ENCODE measurements around the gene UGT1A7.

UGT1A7 gene

GRCh38 chr2:233689501-233689900 is 7.8 kb downstream of the UGT1A7 start:
- Histone ChIP-seq H3K4me1 (ENCODE audit: insufficient read depth, low read length, poor library complexity, severe bottlenecking) (no peaks in the 10 kb centered on the region), H2AFZ (ENCODE audit: low read length) (no peak overlapping the region), H3K4me2 (ENCODE audit: low read depth, low read length, poor library complexity, severe bottlenecking) (no peak overlapping the region), H3K9me2 (replicated peaks; ENCODE audit: low read depth, low read length) (no peaks in the 10 kb centered on the region), H3K36me3 (ENCODE audit: insufficient read depth, low read length) (no peaks in the 10 kb centered on the region), H3K4me3 (ENCODE audit: low read length, poor library complexity, severe bottlenecking) (no peak overlapping the region), H3K9me3 (ENCODE audit: insufficient read depth, low read depth, low read length) (no peaks in the 10 kb centered on the region), H4K20me1 (ENCODE audit: insufficient read depth, low read length, poor library complexity, severe bottlenecking) (no peaks in the 10 kb centered on the region), H3K27me3 (ENCODE audit: insufficient read depth, low read length, poor library complexity, severe bottlenecking) (no peaks in the 10 kb centered on the region), H3K9ac (ENCODE audit: low read depth, low read length, poor library complexity, severe bottlenecking) (no peak overlapping the region), H3F3A (ENCODE audit: low read depth) (no peaks in the 10 kb centered on the region), H3K79me2 (ENCODE audit: insufficient read depth, low read length) (no peaks in the 10 kb centered on the region)
- TF ChIP-seq, protein P1, sequence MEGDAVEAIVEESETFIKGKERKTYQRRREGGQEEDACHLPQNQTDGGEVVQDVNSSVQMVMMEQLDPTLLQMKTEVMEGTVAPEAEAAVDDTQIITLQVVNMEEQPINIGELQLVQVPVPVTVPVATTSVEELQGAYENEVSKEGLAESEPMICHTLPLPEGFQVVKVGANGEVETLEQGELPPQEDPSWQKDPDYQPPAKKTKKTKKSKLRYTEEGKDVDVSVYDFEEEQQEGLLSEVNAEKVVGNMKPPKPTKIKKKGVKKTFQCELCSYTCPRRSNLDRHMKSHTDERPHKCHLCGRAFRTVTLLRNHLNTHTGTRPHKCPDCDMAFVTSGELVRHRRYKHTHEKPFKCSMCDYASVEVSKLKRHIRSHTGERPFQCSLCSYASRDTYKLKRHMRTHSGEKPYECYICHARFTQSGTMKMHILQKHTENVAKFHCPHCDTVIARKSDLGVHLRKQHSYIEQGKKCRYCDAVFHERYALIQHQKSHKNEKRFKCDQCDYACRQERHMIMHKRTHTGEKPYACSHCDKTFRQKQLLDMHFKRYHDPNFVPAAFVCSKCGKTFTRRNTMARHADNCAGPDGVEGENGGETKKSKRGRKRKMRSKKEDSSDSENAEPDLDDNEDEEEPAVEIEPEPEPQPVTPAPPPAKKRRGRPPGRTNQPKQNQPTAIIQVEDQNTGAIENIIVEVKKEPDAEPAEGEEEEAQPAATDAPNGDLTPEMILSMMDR (conservative IDR thresholded peaks at IDR 0.05; ENCODE audit: low read length) = no peak
- TF ChIP-seq EZH2phosphoT487 (IDR thresholded peaks at IDR 0.05; ENCODE audit: borderline replicate concordance) = no peak

DNA sequence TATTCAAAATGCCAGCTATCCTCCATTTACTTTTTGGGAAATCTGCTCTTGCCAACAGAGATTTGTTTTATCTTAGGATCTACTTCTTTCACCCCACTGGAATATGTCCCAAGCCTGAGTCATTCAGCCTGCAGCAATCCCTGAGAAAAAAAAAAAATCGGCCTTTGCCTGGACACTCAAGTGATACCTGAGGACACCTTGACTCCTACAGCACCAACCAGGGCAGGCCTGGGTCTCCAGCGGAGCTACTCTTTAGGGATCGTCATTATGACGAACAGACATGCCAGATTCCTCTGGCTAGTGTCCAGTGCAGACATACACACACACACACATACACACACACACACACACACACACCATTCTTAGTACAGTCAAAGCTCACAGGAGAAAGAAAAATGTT is 8.7 kb downstream of the UGT1A7 start:
- Histone ChIP-seq H3K9ac (ENCODE audit: low read depth, low read length, poor library complexity, severe bottlenecking) (no peak overlapping the region), H3K4me3 (ENCODE audit: low read length, poor library complexity, severe bottlenecking) (no peak overlapping the region), H3K9me2 (replicated peaks; ENCODE audit: low read depth, low read length) (no peaks in the 10 kb centered on the region), H4K20me1 (ENCODE audit: insufficient read depth, low read length, poor library complexity, severe bottlenecking) (no peaks in the 10 kb centered on the region), H3K9me3 (ENCODE audit: insufficient read depth, low read depth, low read length) (no peaks in the 10 kb centered on the region), H3F3A (ENCODE audit: low read depth) (no peaks in the 10 kb centered on the region), H3K79me2 (ENCODE audit: insufficient read depth, low read length) (no peaks in the 10 kb centered on the region), H3K36me3 (ENCODE audit: insufficient read depth, low read length) (no peaks in the 10 kb centered on the region), H2AFZ (ENCODE audit: low read length) (no peak overlapping the region), H3K27me3 (ENCODE audit: insufficient read depth, low read length, poor library complexity, severe bottlenecking) (no peaks in the 10 kb centered on the region), H3K4me2 (ENCODE audit: low read depth, low read length, poor library complexity, severe bottlenecking) (no peak overlapping the region), H3K4me1 (ENCODE audit: insufficient read depth, low read length, poor library complexity, severe bottlenecking) (no peaks in the 10 kb centered on the region)
- TF ChIP-seq EZH2phosphoT487 (IDR thresholded peaks at IDR 0.05; ENCODE audit: borderline replicate concordance) = no peak
- TF ChIP-seq, protein P1 (conservative IDR thresholded peaks at IDR 0.05; ENCODE audit: low read length) = no peak

DNA sequence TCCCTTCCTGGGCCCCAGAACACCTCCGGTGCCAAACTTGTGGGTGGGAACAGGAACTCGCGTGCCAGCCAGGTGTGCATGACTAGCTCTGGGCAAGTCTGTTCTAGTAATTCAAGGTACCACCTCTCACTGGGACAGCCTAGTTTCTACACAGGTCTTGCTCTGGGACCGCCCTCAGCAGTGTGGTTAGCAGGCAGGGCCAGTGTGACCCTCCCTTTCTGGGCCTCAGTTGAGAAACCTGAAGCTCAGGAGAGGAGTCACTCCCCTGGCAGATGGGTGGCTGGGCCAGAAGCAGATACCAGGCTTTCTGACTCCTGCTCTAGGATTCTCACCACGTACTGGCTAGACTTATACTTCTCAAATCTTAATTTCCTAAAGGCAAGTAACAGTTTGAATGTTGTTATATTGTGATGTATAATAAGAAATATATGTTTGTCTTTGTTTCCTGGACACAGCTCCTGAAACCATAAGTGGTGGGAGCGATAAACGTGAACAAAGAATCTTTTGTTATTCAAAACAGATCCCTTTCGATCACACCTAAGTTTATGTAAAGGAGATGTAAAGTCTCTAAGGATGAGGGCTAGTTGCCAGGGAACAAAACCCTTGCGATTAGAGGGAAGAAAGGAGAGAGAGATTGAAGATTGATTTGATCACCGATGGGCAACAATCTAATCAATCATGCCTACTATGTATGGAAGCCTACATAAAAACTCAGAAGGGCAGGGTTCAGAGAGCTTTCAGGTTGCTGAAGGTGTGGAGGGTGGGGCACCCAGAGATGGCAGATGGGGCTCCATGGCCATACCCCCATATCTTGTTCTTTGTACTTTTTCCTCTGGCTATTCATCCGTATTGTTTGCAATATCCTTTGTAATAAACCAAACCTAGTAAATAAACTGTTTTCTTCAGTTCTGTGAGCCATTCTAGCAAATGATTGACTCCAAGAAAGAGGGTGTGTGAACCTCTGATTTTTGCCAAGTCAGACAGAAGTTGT is 10.0 kb downstream of the UGT1A7 start:
- H2AFZ ChIP-seq (ENCODE audit: low read length) = no peak overlapping the region
- no peaks in the 10 kb centered on the region for H3K36me3 ChIP-seq (ENCODE audit: insufficient read depth, low read length)
- no peaks in the 10 kb centered on the region for H3K27me3 ChIP-seq (ENCODE audit: insufficient read depth, low read length, poor library complexity, severe bottlenecking)
- no peaks in the 10 kb centered on the region for H3K9me3 ChIP-seq (ENCODE audit: insufficient read depth, low read depth, low read length)
- no peaks in the 10 kb centered on the region for H3F3A ChIP-seq (ENCODE audit: low read depth)
- no peaks in the 10 kb centered on the region for H3K9me2 ChIP-seq (replicated peaks; ENCODE audit: low read depth, low read length)
- H3K4me3 ChIP-seq (ENCODE audit: low read length, poor library complexity, severe bottlenecking) = no peak overlapping the region
- no peak for TF ChIP-seq EZH2phosphoT487 (IDR thresholded peaks at IDR 0.05; ENCODE audit: borderline replicate concordance)
- TF ChIP-seq, protein P1 (conservative IDR thresholded peaks at IDR 0.05; ENCODE audit: low read length) = no peak
- H3K4me1 ChIP-seq (ENCODE audit: insufficient read depth, low read length, poor library complexity, severe bottlenecking) = no peaks in the 10 kb centered on the region
- no peaks in the 10 kb centered on the region for H3K79me2 ChIP-seq (ENCODE audit: insufficient read depth, low read length)
- H3K4me2 ChIP-seq (ENCODE audit: low read depth, low read length, poor library complexity, severe bottlenecking) = no peak overlapping the region
- no peak overlapping the region for H3K9ac ChIP-seq (ENCODE audit: low read depth, low read length, poor library complexity, severe bottlenecking)
- H4K20me1 ChIP-seq (ENCODE audit: insufficient read depth, low read length, poor library complexity, severe bottlenecking) = no peaks in the 10 kb centered on the region

Measured in Loucy (cell line).